ENCODE data around the gene MS4A18.

Gene MS4A18

GRCh38 chr11:60785136-60785535 is 60.6 kb downstream of the MS4A18 start, which contains the start of gene MS4A10:
MS4A10 (plus strand) TSS chr11:60785333; CDS start chr11:60790336, 5,003 bp downstream.
- H3K4me3 ChIP-seq (ENCODE audit: low read depth, low read length), result no peak within 1 kb of the TSS

GRCh38 chr11:60785806-60786361 is 61.4 kb downstream of the MS4A18 start:
- H3K4me3 ChIP-seq (ENCODE audit: low read depth, low read length), result no peak overlapping the region

- H3K4me3 ChIP-seq (ENCODE audit: low read depth, low read length), result no peak overlapping the region
Observed at GRCh38 chr11:60786811-60787567, 62.5 kb downstream of the MS4A18 start.

- H3K4me3 ChIP-seq (ENCODE audit: low read depth, low read length), result no peak overlapping the region
Observed at GRCh38 chr11:60788401-60789125, 64.0 kb downstream of the MS4A18 start.

- H3K4me3 ChIP-seq (ENCODE audit: low read depth, low read length), result no peak overlapping the region
Observed at GRCh38 chr11:60790726-60791125, 66.2 kb downstream of the MS4A18 start.

- H3K4me3 ChIP-seq (ENCODE audit: low read depth, low read length), result no peak overlapping the region
Observed at GRCh38 chr11:60791153-60791933, 66.8 kb downstream of the MS4A18 start.

- no peak overlapping the region for H3K4me3 ChIP-seq (ENCODE audit: low read depth, low read length)
Observed at GRCh38 chr11:60792521-60792920, 68.0 kb downstream of the MS4A18 start.

All from iPS-11a (cell line).